Left ventricle myocardium inferior (tissue), 1 donor: ENCODE results near the gene IP6K1. TPM values are rescaled to one million over a fixed set of nuclear protein-coding genes. Genes with fewer than 3 reads are reported as not detected.

ENCODE experiments used
- DNase-seq: peaks from one replicate; pipeline ENCODE4 v3.0.0-alpha.2; 2020
- H3K27ac ChIP-seq: fragments of 200-600 bp; replicated peaks from 2 replicates; pipeline ENCODE4 v1.8.0; 2021
- H3K27me3 ChIP-seq: fragments of 200-600 bp; 2 replicates; pipeline ENCODE4 v1.8.0; 2021; ENCODE audit warnings: low read depth
- H3K36me3 ChIP-seq: fragments of 200-600 bp; 2 replicates; pipeline ENCODE4 v1.8.0; 2021
- H3K4me1 ChIP-seq: fragments of 200-600 bp; 2 replicates; pipeline ENCODE4 v1.8.0; 2021
- H3K4me3 ChIP-seq: fragments of 200-600 bp; 2 replicates; pipeline ENCODE4 v1.8.0; 2021; ENCODE audit warnings: mild to moderate bottlenecking, moderate library complexity
- H3K9me3 ChIP-seq: fragments of 200-600 bp; replicated peaks from 2 replicates; pipeline ENCODE4 v1.8.0; 2021
- intact Hi-C: fragments of 100-400 bp; cut with micrococcal nuclease; formaldehyde crosslinking; loops from one replicate; pipeline ENCODE4 v1.11.0; 2022
- total RNA-seq: library from RNA; stranded (reverse); fragmentation: NEBNext Ultra II Directional; extraction: Animal tissue kit (Norgen Biotek cat#: 25700); gene quantifications from one replicate; pipeline ENCODE4 v1.2.1, GENCODE V29; 2021
- TF ChIP-seq, protein P1 (sequence below): fragments of 200-600 bp; IDR thresholded peaks from 2 replicates; pipeline ENCODE4 v1.8.0; 2021; ENCODE audit warnings: antibody characterized with exemption, mild to moderate bottlenecking, borderline replicate concordance
- donor health status: DM: no; HTN: yes; CAD: no; lungs with severe emphysema.

IP6K1 gene
- total RNA-seq, 1 donor from 2014 or later: 16.9 TPM

DNA sequence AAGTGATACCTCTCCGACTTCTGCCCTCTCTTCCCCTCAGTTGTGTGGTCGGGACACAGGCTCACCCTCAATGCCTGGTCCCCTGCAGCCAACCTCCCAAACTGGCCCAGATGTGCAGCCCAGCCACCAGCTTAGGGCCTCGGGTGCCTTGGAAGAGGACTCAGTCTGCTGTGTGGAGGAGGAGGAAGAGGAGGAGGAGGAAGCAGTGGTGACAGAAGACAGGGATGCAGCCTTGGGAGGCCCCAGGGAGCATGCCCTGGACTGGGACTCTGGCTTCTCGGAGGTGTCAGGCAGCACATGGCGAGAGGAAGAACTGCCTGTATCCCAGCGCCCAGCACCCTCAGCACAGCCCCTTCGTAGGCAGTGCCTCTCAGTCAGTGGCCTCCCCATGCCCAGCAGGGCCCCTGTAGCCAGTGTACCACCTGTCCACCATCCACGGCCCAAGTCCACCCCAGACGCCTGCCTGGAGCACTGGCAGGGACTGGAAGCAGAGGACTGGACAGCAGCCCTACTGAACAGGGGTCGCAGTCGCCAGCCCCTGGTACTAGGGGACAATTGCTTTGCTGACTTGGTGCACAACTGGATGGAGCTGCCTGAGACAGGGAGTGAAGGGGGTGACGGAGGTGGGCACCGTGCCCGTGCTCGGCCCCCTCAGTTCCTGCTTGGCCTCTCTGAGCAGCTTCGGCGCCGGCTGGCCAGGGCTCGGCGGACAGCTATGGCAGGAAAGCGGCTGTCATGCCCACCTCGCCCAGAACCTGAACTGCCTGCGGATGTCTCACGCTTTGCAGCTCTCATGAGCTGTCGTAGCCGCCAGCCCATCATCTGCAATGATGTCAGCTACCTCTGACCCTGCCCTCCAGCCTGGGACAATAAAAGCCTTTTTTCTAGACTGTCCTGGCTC is 18.0 kb upstream of the IP6K1 start:
- Histone ChIP-seq H3K27me3 (no peaks in the 10 kb centered on the region), H3K27ac (peak overlapping the region; percentile 99), H3K4me3 (peak overlapping the region; percentile 91), H3K9me3 (no peaks in the 10 kb centered on the region), H3K4me1 (peaks cover 62% of the 10 kb centered on the region), H3K36me3 (peaks cover 6% of the 10 kb centered on the region)
- peak; percentile 25 for DNase-seq
- intact Hi-C loops: loop anchor here (5.0 kb wide), 1 partner anchor 38 kb away; no protein-coding TSS in a partner anchor
- TF ChIP-seq, protein P1, sequence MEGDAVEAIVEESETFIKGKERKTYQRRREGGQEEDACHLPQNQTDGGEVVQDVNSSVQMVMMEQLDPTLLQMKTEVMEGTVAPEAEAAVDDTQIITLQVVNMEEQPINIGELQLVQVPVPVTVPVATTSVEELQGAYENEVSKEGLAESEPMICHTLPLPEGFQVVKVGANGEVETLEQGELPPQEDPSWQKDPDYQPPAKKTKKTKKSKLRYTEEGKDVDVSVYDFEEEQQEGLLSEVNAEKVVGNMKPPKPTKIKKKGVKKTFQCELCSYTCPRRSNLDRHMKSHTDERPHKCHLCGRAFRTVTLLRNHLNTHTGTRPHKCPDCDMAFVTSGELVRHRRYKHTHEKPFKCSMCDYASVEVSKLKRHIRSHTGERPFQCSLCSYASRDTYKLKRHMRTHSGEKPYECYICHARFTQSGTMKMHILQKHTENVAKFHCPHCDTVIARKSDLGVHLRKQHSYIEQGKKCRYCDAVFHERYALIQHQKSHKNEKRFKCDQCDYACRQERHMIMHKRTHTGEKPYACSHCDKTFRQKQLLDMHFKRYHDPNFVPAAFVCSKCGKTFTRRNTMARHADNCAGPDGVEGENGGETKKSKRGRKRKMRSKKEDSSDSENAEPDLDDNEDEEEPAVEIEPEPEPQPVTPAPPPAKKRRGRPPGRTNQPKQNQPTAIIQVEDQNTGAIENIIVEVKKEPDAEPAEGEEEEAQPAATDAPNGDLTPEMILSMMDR: no peak

DNA sequence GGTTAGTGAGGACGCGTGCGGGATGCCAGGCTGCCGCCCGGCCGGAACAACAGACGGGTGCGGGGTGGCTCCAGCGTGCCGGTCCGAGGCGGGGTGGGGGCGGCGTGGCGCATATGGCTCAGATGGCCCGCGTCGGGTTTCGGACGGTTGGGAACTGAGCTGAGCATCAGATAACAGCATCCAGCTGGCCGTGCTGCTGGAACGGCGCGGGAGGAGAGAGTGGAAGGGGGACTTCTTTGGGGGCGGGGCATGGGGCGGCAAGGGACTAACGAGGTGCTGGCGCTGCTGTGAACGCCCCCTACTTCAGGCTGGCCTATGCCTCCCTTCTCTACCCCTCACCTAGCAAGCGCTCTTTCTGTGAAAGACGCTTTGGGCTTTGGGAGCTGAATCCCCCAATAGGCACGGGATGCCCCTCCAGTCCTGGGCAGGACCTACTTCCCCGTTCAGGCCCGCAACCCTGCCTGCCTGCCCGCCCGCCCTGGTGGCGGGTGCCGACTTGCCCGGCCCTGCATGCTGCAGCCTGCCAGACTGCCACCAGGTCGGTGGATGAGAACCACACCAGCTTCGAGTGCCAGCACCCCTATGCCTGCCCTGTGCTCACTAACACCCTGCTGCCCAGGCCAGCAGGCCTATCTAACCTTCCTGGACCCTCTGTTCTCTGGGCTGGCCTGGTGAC is 17.3 kb upstream of the IP6K1 start:
- TF ChIP-seq, protein P1: peak; percentile 10
- peaks cover 62% of the 10 kb centered on the region for H3K4me1 ChIP-seq
- H3K27me3 ChIP-seq: no peaks in the 10 kb centered on the region
- no peaks in the 10 kb centered on the region for H3K9me3 ChIP-seq
- no peak for DNase-seq
- intact Hi-C loops: loop anchor here (5.0 kb wide), 1 partner anchor 39 kb away; no protein-coding TSS in a partner anchor
- H3K4me3 ChIP-seq: peak overlapping the region; percentile 91
- peak overlapping the region; percentile 99 for H3K27ac ChIP-seq
- no peaks in the 10 kb centered on the region for H3K36me3 ChIP-seq

DNA sequence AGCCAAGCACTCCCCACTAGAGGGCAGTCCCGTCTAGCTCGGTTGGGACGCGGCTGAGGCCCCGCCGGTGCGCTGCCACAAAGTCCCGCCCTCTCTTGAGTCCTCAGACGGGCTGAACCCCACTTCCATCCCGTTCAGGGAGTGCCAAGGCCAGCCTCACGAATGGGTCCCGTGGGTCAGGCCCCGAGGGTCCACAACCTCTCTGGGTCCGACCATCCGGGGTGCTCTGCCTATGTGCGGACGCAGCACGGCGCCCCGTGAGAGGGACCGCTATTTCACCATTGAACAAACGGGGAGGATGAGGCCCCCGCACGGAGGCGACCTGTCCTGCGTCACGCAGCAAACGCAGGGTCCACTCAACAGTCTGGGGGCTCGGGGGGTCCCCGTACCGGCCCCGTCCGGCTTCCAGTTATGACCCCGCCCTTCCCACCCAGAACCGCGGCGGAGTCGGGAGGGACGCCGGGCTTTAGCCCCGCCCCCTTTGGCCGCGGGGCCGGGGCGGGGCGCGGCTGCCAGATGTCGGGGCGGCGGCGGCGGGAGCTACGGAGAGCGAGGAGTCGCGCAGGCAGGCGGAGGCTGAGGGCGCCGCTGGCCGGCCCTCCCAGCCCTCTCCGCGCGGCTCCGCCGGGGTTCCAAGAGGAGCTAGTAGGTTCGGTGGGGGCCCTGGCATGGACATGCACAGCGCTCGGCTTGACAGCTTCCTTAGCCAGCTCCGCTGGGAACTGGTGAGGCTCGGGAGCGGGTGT is 16.6 kb upstream of the IP6K1 start, which contains the start of gene INKA1:
Gene INKA1, plus strand, starts transcription at position 543 of the 746 bp plus-strand sequence. Its CDS starts 132 bp downstream, at position 675.
- intact Hi-C loops: loop anchor here (5.0 kb wide), 1 partner anchor 39 kb away; no protein-coding TSS in a partner anchor
- Histone ChIP-seq H3K4me1 (peaks cover 56% of the 10 kb centered on the region), H3K9me3 (no peaks in the 10 kb centered on the region)

DNA sequence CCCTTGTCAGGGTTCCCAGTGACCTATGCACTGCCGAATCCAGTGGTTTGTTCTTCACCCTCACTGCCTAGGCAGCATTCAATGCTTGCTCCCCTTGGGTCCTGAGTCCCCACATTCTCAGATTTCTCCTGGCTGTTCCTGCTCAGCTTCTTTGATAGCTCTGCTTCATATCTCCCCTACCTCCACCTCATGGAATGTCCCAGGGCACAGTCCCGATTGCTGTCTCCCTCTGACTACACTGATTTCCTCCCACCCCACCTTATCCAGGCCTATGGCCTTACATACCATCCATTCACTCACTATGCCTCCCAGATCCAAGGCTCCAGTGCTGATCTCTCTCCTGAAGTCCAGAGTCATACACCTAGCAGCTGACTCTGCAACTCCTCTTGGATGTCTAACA is 14.8 kb upstream of the IP6K1 start:
- Histone ChIP-seq H3K4me3 (no peak overlapping the region), H3K4me1 (peaks cover 38% of the 10 kb centered on the region), H3K9me3 (no peaks in the 10 kb centered on the region), H3K27me3 (no peaks in the 10 kb centered on the region), H3K36me3 (no peaks in the 10 kb centered on the region), H3K27ac (no peak overlapping the region)
- intact Hi-C loops: loop anchor here (5.0 kb wide), 1 partner anchor 41 kb away; no protein-coding TSS in a partner anchor
- no peak for DNase-seq
- TF ChIP-seq, protein P1: no peak

More for the DNA sequence above, 16.6 kb upstream of the IP6K1 start, which contains the start of gene INKA1:
- Histone ChIP-seq H3K36me3 (no peaks in the 10 kb centered on the region), H3K4me3 (peak within 1 kb of the TSS; percentile 91), H3K27ac (peak within 1 kb of the TSS; percentile 99), H3K27me3 (no peaks in the 10 kb centered on the region)
- peak; percentile 90 for DNase-seq
- TF ChIP-seq, protein P1: peak; percentile 93

DNA sequence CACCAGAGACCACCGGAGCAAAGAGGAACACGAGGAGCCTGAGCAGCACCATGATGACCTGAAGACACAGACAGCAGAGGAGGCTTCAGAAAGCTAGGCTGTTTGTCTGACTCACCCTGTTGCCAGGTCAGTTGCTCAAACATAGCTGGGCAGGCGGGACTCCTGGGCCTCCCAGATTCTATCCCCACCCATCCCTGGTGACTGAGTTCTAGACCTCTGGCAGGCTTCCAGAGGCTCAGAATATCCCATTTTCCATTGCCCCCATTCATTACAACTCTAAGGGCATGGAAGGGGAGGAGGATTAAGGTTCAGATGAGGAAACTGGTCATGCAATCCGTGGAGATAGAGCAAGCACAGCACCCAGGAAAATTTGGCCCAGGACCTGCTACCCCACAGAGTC is 13.4 kb upstream of the IP6K1 start, which contains the start of gene CDHR4:
Gene CDHR4, minus strand, starts transcription at position 113 of the 400 bp plus-strand sequence. Its CDS starts 61 bp downstream, at position 52.
- no peaks in the 10 kb centered on the region for H3K36me3 ChIP-seq
- TF ChIP-seq, protein P1: no peak
- H3K4me1 ChIP-seq: peaks cover 24% of the 10 kb centered on the region
- no peak within 1 kb of the TSS for H3K27ac ChIP-seq
- intact Hi-C loops: loop anchor here (5.0 kb wide), 1 partner anchor 43 kb away; no protein-coding TSS in a partner anchor
- no peak for DNase-seq
- no peaks in the 10 kb centered on the region for H3K9me3 ChIP-seq
- no peak within 1 kb of the TSS for H3K4me3 ChIP-seq
- H3K27me3 ChIP-seq: no peaks in the 10 kb centered on the region
